Measurements from ENCODE around the gene OBI1. TPM values are rescaled to one million over a fixed set of nuclear protein-coding genes. Genes with fewer than 3 reads are reported as not detected.

The OBI1 gene
- total and polyA plus RNA-seq, 2 donors (not counting 3 experiments of a cell fraction or from before 2014, with no cell fraction given), result 5.0 to 16.1 TPM

- no TSS peak for BruUV-seq (replicated peaks)
- Histone ChIP-seq H3K9me1 (replicated peaks; ENCODE audit: control insufficient read depth, extremely low read depth, insufficient read depth, low read length) (no peaks in the 10 kb centered on the region), H3K27ac (ENCODE audit: insufficient read depth, low read depth, low read length) (no peak overlapping the region), H3K4me3 (replicated peaks in 1 of 3; ENCODE audit: insufficient read depth in 1 of 3, low read depth in 1 of 3, low read length in 3 of 3) (no peak overlapping the region), H3K36me3 (ENCODE audit: control insufficient read depth in 2 of 2, extremely low read depth in 1 of 2, insufficient read depth in 2 of 2, low read length in 2 of 2) (no peaks in the 10 kb centered on the region), H4K20me1 (replicated peaks; ENCODE audit: control insufficient read depth, extremely low read depth, insufficient read depth, low read length) (no peaks in the 10 kb centered on the region), H3K27me3 (ENCODE audit: control insufficient read depth in 2 of 2, insufficient read depth in 2 of 2, low read length in 2 of 2) (peaks cover 88 to 97% of the 10 kb centered on the region in 2 experiments), H2AFZ (ENCODE audit: low read depth, low read length) (no peak overlapping the region), H3K9ac (replicated peaks; ENCODE audit: extremely low read depth, insufficient read depth, low read length) (no peak overlapping the region), H3K4me2 (ENCODE audit: insufficient read depth, low read length) (peak overlapping the region; percentile 25), H3K79me2 (ENCODE audit: control insufficient read depth, insufficient read depth, low read length) (no peaks in the 10 kb centered on the region), H3K4me1 (ENCODE audit: control insufficient read depth, extremely low read depth, insufficient read depth, low read length) (peaks cover 6% of the 10 kb centered on the region), H3K9me3 (replicated peaks; ENCODE audit: control insufficient read depth, insufficient read depth, low read length) (no peaks in the 10 kb centered on the region)
- dilution Hi-C loops (cut with MboI; ENCODE audit: extremely low pct_ligation_motif_present, low sequenced_read_pairs), result no loop called here
- intact Hi-C loops (cut with micrococcal nuclease), result loop anchor here (5.0 kb wide), 1 partner anchor 275 kb away; no protein-coding TSS in a partner anchor
- CTCF ChIA-PET, result interaction anchor here (1.1 to 1.3 kb wide), 3 partner anchors 10 to 356 kb away, joined by 3 to 4 read pairs (median 3); no protein-coding TSS in a partner anchor
- DNase-seq (ENCODE audit: low read depth, low spot score), result peak; percentile 23
- no peak for FAIRE-seq
- no peak for TF ChIP-seq JUN (IDR thresholded peaks at IDR 0.05; ENCODE audit: borderline replicate concordance, insufficient read depth, insufficient read length, low read depth)
- TF ChIP-seq EZH2 (IDR thresholded peaks at IDR 0.05; ENCODE audit: borderline replicate concordance, low read depth, low read length, severe bottlenecking), result peak; percentile 74
- no peak for TF ChIP-seq MAX (IDR thresholded peaks at IDR 0.05; ENCODE audit: insufficient read depth, insufficient read length)
- TF ChIP-seq POLR2A (IDR thresholded peaks at IDR 0.05; ENCODE audit: low read depth, low read length), result no peak
- TF ChIP-seq GATA2 (IDR thresholded peaks at IDR 0.05; ENCODE audit: insufficient read depth, insufficient read length, low read depth, low read length), result no peak
- TF ChIP-seq POLR2AphosphoS5 (IDR thresholded peaks at IDR 0.05; ENCODE audit: insufficient read depth, low read depth, low read length), result no peak
- no peak for TF ChIP-seq FOS (IDR thresholded peaks at IDR 0.05; ENCODE audit: borderline replicate concordance, insufficient read depth, low read length)
- POLR2A ChIA-PET, result no interaction called here
Observed at GRCh38 chr13:78596736-78597601, 62.0 kb downstream of the OBI1 start.
